H1 (cell line): ENCODE results near the gene C17orf50. TPM values are rescaled to one million over a fixed set of nuclear protein-coding genes. Genes with fewer than 3 reads are reported as not detected.

ENCODE experiments used
- CTCF ChIA-PET: fragments of 300-600 bp; sonication (Branson Sonifier 250); formaldehyde crosslinking; loops from one replicate; lab custom pipeline; 2021; ENCODE audit not compliant: partially characterized antibody; lab: Charles Lee
- POLR2A ChIA-PET: fragments of 300-600 bp; sonication (Branson Sonifier 250); formaldehyde crosslinking; loops from one replicate; lab custom pipeline; 2021; ENCODE audit warnings: inconsistent platforms; ENCODE audit not compliant: partially characterized antibody; lab: Charles Lee
- DNase-seq, 2 experiments: peaks; one replicate each; pipeline versions ENCODE4 v3.0.0 to v3.0.0-alpha.2; 2010 to 2022; ENCODE audit warnings: low spot score in 2 of 2, low read depth in 1 of 2, mixed read lengths in 1 of 2
- FAIRE-seq: peaks from 2 replicates; lab custom pipeline; 2011; peaks lifted over from hg19 to GRCh38; lab: Jason Lieb, UNC
- H2AFZ ChIP-seq: 2 replicates; pipeline ENCODE4 v1.8.1; 2012; ENCODE audit warnings: low read length, inconsistent platforms
- H2AK5ac ChIP-seq: 2 replicates; pipeline ENCODE4 v1.6.1; 2013; ENCODE audit warnings: low read depth, low read length
- H2BK120ac ChIP-seq: replicated peaks from 2 replicates; pipeline ENCODE3; 2013; ENCODE audit warnings: low read depth, low read length, inconsistent platforms
- H2BK12ac ChIP-seq: 2 replicates; pipeline ENCODE4 v1.6.1; 2013; ENCODE audit warnings: low read depth, low read length
- H2BK15ac ChIP-seq: 2 replicates; pipeline ENCODE4 v1.6.1; 2013; ENCODE audit warnings: low read length
- H2BK20ac ChIP-seq: 2 replicates; pipeline ENCODE4 v1.6.1; 2013; ENCODE audit warnings: low read length
- H2BK5ac ChIP-seq: 2 replicates; pipeline ENCODE4 v1.6.1; 2013; ENCODE audit warnings: low read depth, low read length
- H3K14ac ChIP-seq: 2 replicates; pipeline ENCODE4 v1.6.1; 2013; ENCODE audit warnings: inconsistent platforms; ENCODE audit not compliant: insufficient read length
- H3K18ac ChIP-seq: 2 replicates; pipeline ENCODE4 v1.6.1; 2013; ENCODE audit warnings: low read length; ENCODE audit errors: extremely low read depth
- H3K23ac ChIP-seq: 2 replicates; pipeline ENCODE4 v1.6.1; 2013; ENCODE audit warnings: inconsistent platforms; ENCODE audit not compliant: insufficient read length
- H3K23me2 ChIP-seq: 2 replicates; pipeline ENCODE4 v1.6.1; 2013; ENCODE audit warnings: low read depth, low read length
- H3K27ac ChIP-seq: 2 replicates; pipeline ENCODE4 v1.6.1; 2011; ENCODE audit warnings: low read depth, low read length, inconsistent platforms
- H3K27me3 ChIP-seq, 4 experiments: replicated peaks in 1 of 4; 1 replicate in 1 of 4; 2 replicates in 3 of 4; pipeline versions ENCODE4 v1.6.1 to v1.8.1; 2011 to 2013; ENCODE audit warnings: low read length in 3 of 4, mild to moderate bottlenecking in 3 of 4, inconsistent platforms in 2 of 4, mixed read lengths in 2 of 4, moderate library complexity in 1 of 4; ENCODE audit not compliant: control insufficient read depth in 3 of 4, insufficient read depth in 3 of 4; ENCODE audit errors: extremely low read depth in 1 of 4
- H3K36me3 ChIP-seq, 4 experiments: 2 replicates each; pipeline versions ENCODE4 v1.6.1 to v1.8.1; 2011 to 2013; ENCODE audit warnings: mild to moderate bottlenecking in 4 of 4, low read length in 3 of 4, moderate library complexity in 2 of 4, control low read depth in 1 of 4, inconsistent platforms in 1 of 4; ENCODE audit not compliant: insufficient read depth in 4 of 4, control insufficient read depth in 2 of 4
- H3K4ac ChIP-seq: replicated peaks from 2 replicates; pipeline ENCODE3; 2013; ENCODE audit warnings: low read length, low read depth, mixed read lengths, inconsistent platforms; ENCODE audit not compliant: insufficient read length
- H3K4me1 ChIP-seq, 4 experiments: replicated peaks in 1 of 4; 1 replicate in 1 of 4; 2 replicates in 3 of 4; pipeline versions ENCODE4 v1.6.1 to v1.8.1; 2011 to 2013; ENCODE audit warnings: low read length in 3 of 4, inconsistent platforms in 2 of 4, mixed read lengths in 1 of 4; ENCODE audit not compliant: insufficient read depth in 4 of 4, control insufficient read depth in 3 of 4
- H3K4me2 ChIP-seq, 2 experiments: 2 replicates each; pipeline versions ENCODE4 v1.6.1 to v1.8.1; 2011 to 2013; ENCODE audit warnings: low read depth in 2 of 2, low read length in 2 of 2, control low read depth in 1 of 2, inconsistent platforms in 1 of 2, mild to moderate bottlenecking in 1 of 2; ENCODE audit not compliant: insufficient read depth in 1 of 2
- H3K4me3 ChIP-seq, 4 experiments: fragments of 200-600, 300-600 bp in 1 of 4; sonication (generic), shearing (Covaris generic), sonication (Bioruptor Twin) in 1 of 4; 2 replicates each; pipeline versions ENCODE4 v1.5.1 to v1.8.1; 2011 to 2016; ENCODE audit warnings: low read length in 4 of 4, low read depth in 3 of 4, control low read depth in 2 of 4, inconsistent platforms in 2 of 4, mild to moderate bottlenecking in 2 of 4, mixed read lengths in 1 of 4, moderate library complexity in 1 of 4; ENCODE audit not compliant: insufficient read depth in 2 of 4; ENCODE audit errors: extremely low read depth in 1 of 4
- H3K56ac ChIP-seq: replicated peaks from 2 replicates; pipeline ENCODE3; 2013; ENCODE audit warnings: low read depth, mild to moderate bottlenecking, mixed read lengths, low read length, inconsistent platforms; ENCODE audit not compliant: insufficient read length
- H3K79me1 ChIP-seq: 2 replicates; pipeline ENCODE4 v1.6.1; 2013; ENCODE audit warnings: low read depth, low read length, control low read depth
- H3K79me2 ChIP-seq, 2 experiments: 2 replicates each; pipeline versions ENCODE4 v1.6.1 to v1.8.1; 2012 to 2013; ENCODE audit warnings: low read length in 2 of 2, mild to moderate bottlenecking in 2 of 2, inconsistent platforms in 1 of 2; ENCODE audit not compliant: insufficient read depth in 2 of 2, control insufficient read depth in 1 of 2
- H3K9ac ChIP-seq, 4 experiments: replicated peaks in 1 of 4; 1 replicate in 1 of 4; 2 replicates in 3 of 4; pipeline versions ENCODE4 v1.6.1 to v1.8.1; 2011 to 2013; ENCODE audit warnings: low read depth in 3 of 4, low read length in 3 of 4, control low read depth in 2 of 4, mild to moderate bottlenecking in 2 of 4, moderate library complexity in 2 of 4, inconsistent platforms in 1 of 4; ENCODE audit errors: extremely low read depth in 1 of 4
- H3K9me3 ChIP-seq, 2 experiments: 2 replicates each; pipeline versions ENCODE4 v1.6.1 to v1.8.1; 2012 to 2013; ENCODE audit warnings: mild to moderate bottlenecking in 2 of 2, moderate library complexity in 2 of 2, control low read depth in 1 of 2, inconsistent platforms in 1 of 2, low read depth in 1 of 2, low read length in 1 of 2, mixed read lengths in 1 of 2; ENCODE audit not compliant: insufficient read depth in 2 of 2
- H4K20me1 ChIP-seq, 2 experiments: replicated peaks in 1 of 2; 2 replicates each; pipeline versions ENCODE3 to v1.8.1; 2011 to 2013; ENCODE audit warnings: inconsistent platforms in 2 of 2, low read length in 2 of 2, mild to moderate bottlenecking in 1 of 2; ENCODE audit not compliant: insufficient read depth in 2 of 2, control insufficient read depth in 1 of 2
- H4K5ac ChIP-seq: 2 replicates; pipeline ENCODE4 v1.6.1; 2013; ENCODE audit warnings: low read length, low read depth, mixed read lengths, inconsistent platforms; ENCODE audit not compliant: insufficient read length
- H4K8ac ChIP-seq: 2 replicates; pipeline ENCODE4 v1.8.0; 2013; ENCODE audit warnings: mild to moderate bottlenecking, moderate library complexity, low read length, inconsistent platforms; ENCODE audit not compliant: insufficient read depth; ENCODE audit errors: extremely low read depth
- H4K91ac ChIP-seq: replicated peaks from 2 replicates; pipeline ENCODE3; 2013; ENCODE audit warnings: low read length, mixed read lengths, inconsistent platforms; ENCODE audit not compliant: insufficient read length
- CBX5 ChIP-seq: fragments of 300-800, 300-1000 bp; sonication (generic); IDR thresholded peaks from 2 replicates; pipeline ENCODE4 v1.7.1; 2016; ENCODE audit warnings: antibody characterized with exemption, low read length, low read depth
- CEBPB ChIP-seq: IDR thresholded peaks from 2 replicates; pipeline ENCODE4 v1.6.1; 2012; ENCODE audit warnings: low read depth, low read length
- CREB1 ChIP-seq: IDR thresholded peaks from 2 replicates; pipeline ENCODE4 v1.6.1; 2012; ENCODE audit warnings: inconsistent platforms
- GABPA ChIP-seq: IDR thresholded peaks from 2 replicates; pipeline ENCODE4 v1.6.1; 2011; ENCODE audit warnings: mild to moderate bottlenecking, low read length, moderate library complexity, borderline replicate concordance; ENCODE audit not compliant: insufficient read depth
- HDAC6 ChIP-seq: IDR thresholded peaks from one replicate; pipeline ENCODE4 v1.7.1; 2012; ENCODE audit warnings: low read depth, mild to moderate bottlenecking, inconsistent platforms, low read length, moderate library complexity
- JUN ChIP-seq: IDR thresholded peaks from 2 replicates; pipeline ENCODE4 v1.6.1; 2011; ENCODE audit warnings: low read depth, mild to moderate bottlenecking, improper control_type of control experiment, low read length
- KDM1A ChIP-seq: fragments of 200-600, 300-600 bp; sonication (generic); IDR thresholded peaks from 2 replicates; pipeline ENCODE4 v1.7.1; 2016; ENCODE audit warnings: mild to moderate bottlenecking, low read length, borderline replicate concordance
- NRF1 ChIP-seq: IDR thresholded peaks from 2 replicates; pipeline ENCODE4 v1.6.1; 2011; ENCODE audit warnings: mild to moderate bottlenecking, low read depth, low read length, improper control_type of control experiment
- POU5F1 ChIP-seq: IDR thresholded peaks from 2 replicates; pipeline ENCODE4 v1.6.1; 2011; ENCODE audit warnings: low read depth, mild to moderate bottlenecking, low read length, moderate library complexity
- RAD21 ChIP-seq, 2 experiments: IDR thresholded peaks in 1 of 2; conservative IDR thresholded peaks in 1 of 2; 2 replicates each; pipeline ENCODE4 v1.6.1; 2011; ENCODE audit warnings: low read depth in 2 of 2, low read length in 2 of 2, improper control_type of control experiment in 1 of 2, inconsistent platforms in 1 of 2, mild to moderate bottlenecking in 1 of 2, moderate library complexity in 1 of 2
- RBBP5 ChIP-seq: IDR thresholded peaks from 2 replicates; pipeline ENCODE4 v1.7.1; 2012; ENCODE audit warnings: low read depth, mild to moderate bottlenecking, inconsistent platforms, low read length, moderate library complexity, borderline replicate concordance
- SP2 ChIP-seq: IDR thresholded peaks from 2 replicates; pipeline ENCODE4 v1.6.1; 2012; ENCODE audit warnings: mild to moderate bottlenecking, low read length, inconsistent platforms
- SUZ12 ChIP-seq: fragments of 200-600 bp; sonication (generic); IDR thresholded peaks from 2 replicates; pipeline ENCODE4 v1.6.1; 2012; ENCODE audit warnings: mild to moderate bottlenecking, inconsistent platforms, low read length, moderate library complexity, mixed read lengths
- WGBS, 2 experiments: shearing (Covaris generic) in 1 of 2; methylation state at CpG; one replicate each; pipeline versions ENCODE4 v1.1.6 to v1.1.7; 2013 to 2015; ENCODE audit warnings: low lambda C conversion rate in 2 of 2, mixed read lengths in 2 of 2, inconsistent platforms in 1 of 2, low coverage in 1 of 2, missing lambda C conversion rate in 1 of 2; ENCODE audit not compliant: insufficient replicate concordance in 2 of 2, insufficient coverage in 1 of 2, insufficient read length in 1 of 2; ENCODE audit errors: extremely low coverage in 1 of 2, missing lambda C conversion rate in 1 of 2; 5-methylcytosine and 5-hydroxymethylcytosine counted together
- polyA plus RNA-seq, 7 experiments: library from polyadenylated mRNA; depleted of rRNA in 3 of 7; stranded (reverse) in 5 of 7; unstranded in 2 of 7; fragments of >200 nt in 5 of 7; fragments of 200-250 nt in 2 of 7; gene quantifications; 1 replicate in 5 of 7; 2 replicates in 1 of 7; 4 replicates in 1 of 7; pipeline versions ENCODE4 v1.2.1 to v1.2.3, GENCODE V29; 2011 to 2013; ENCODE audit warnings: missing spikeins in 2 of 7, mixed read lengths in 2 of 7
- total RNA-seq: library from RNA; stranded (reverse); fragmentation: NEBNext Ultra II Directional; extraction: Animal tissue kit (Norgen Biotek cat#: 25700); gene quantifications from 2 replicates; pipeline ENCODE4 v1.2.1, GENCODE V29; 2021

C17orf50 gene
- total and polyA plus RNA-seq, 2 of the 8 experiments (the other 6 are each of a cell fraction or from before 2014, with no cell fraction given): 0.12 TPM; not detected in 1

DNA sequence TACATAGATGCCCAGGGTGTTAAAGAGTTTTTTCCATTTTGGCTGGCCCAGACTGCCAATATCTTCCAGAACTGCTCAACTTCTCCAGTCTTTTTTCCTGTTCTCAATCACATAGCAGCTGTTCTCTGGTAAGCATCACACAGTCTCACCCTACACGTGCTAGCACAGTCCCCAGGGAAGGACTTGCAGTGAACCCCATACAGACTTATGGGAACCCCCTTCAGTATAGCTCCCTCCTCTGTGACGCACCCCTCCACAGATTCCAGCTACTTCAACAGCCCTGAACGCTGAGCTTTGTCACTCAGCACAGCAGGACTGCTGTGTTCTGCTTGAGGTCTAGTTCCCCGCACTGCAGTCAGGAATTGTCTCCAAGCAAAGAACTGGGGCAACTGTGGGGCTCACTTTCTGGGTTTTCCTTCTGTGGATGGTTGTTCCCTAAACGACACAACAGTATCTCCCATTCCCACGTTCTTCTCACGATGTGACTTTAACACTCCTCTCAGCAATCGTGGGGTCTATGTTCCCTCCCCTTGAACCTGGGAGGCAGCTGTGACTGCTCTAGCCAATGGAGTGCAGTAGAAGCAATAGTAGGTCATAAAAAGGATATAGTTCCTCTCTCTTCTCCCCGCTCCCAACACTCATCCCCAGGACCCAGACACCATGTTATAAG is 31.1 kb downstream of the C17orf50 start:
- POLR2A ChIA-PET: interaction anchor here (0.9 to 7.5 kb wide), 2 partner anchors 15 to 18 kb away, joined by 3 to 50 read pairs; partner anchors contain the start of gene TAF15
- Histone ChIP-seq H3K27ac (no peak overlapping the region), H4K91ac (no peak overlapping the region), H2BK120ac (no peak overlapping the region), H3K9me3 (no peaks in the 10 kb centered on the region), H3K23ac (no peak overlapping the region), H3K4me2 (no peak overlapping the region), H3K79me2 (no peaks in the 10 kb centered on the region), H3K23me2 (peaks cover 11% of the 10 kb centered on the region; the same call in 1 of the 2 replicates), H3K9ac (no peak overlapping the region), H3K4me3 (no peak overlapping the region), H4K8ac (no peak overlapping the region), H4K20me1 (peaks cover 0 to 2% of the 10 kb centered on the region in 2 experiments), H2BK12ac (no peak overlapping the region), H3K56ac (no peak overlapping the region), H3K18ac (no peak overlapping the region), H2BK15ac (no peak overlapping the region), H3K36me3 (no peaks in the 10 kb centered on the region), H3K14ac (no peak overlapping the region), H2BK5ac (no peak overlapping the region), H2AK5ac (no peak overlapping the region), H3K79me1 (no peaks in the 10 kb centered on the region), H2BK20ac (no peak overlapping the region), H3K4me1 (peaks cover 0 to 10% (median 5%) of the 10 kb centered on the region in 4 experiments; a peak in 5 of 7 replicates), H3K4ac (no peak overlapping the region), H4K5ac (no peak overlapping the region), H3K27me3 (peaks cover 23 to 42% (median 38%) of the 10 kb centered on the region in 4 experiments), H2AFZ (0 out of 2 replicates have a peak overlapping the region, but pooled peaks have one; percentile 31)
- 73% methylated on average over 9 of the region's 9 CpGs; no CpG with 5 or more reads in 1 of the 2 experiments for WGBS, 2 experiments
- no peak for DNase-seq
- FAIRE-seq: no peak
- CTCF ChIA-PET: interaction anchor here (1.7 to 11.7 kb wide), 3 partner anchors 12 to 25 kb away, joined by 7 to 179 read pairs (median 37); partner anchors contain the start of gene C17orf50
- no peak for TF ChIP-seq SUZ12
- TF ChIP-seq SP2: no peak
- TF ChIP-seq KDM1A: no peak
- no peak for TF ChIP-seq NRF1
- TF ChIP-seq RAD21 (IDR thresholded peaks at IDR 0.05 in 1 of 2, conservative IDR thresholded peaks at IDR 0.05 in 1 of 2; ENCODE audit: low read depth in 2 of 2, low read length in 2 of 2): no peak
- no peak for TF ChIP-seq RBBP5
- no peak for TF ChIP-seq POU5F1
- no peak for TF ChIP-seq HDAC6
- no peak for TF ChIP-seq GABPA
- no peak for TF ChIP-seq CBX5
- TF ChIP-seq JUN: no peak
- TF ChIP-seq CEBPB: no peak
- TF ChIP-seq CREB1: no peak
